Measurements from ENCODE around the gene BCAP31. TPM values are rescaled to one million over a fixed set of nuclear protein-coding genes. Genes with fewer than 3 reads are reported as not detected.

BCAP31 gene
- total and polyA plus RNA-seq, 2 of the 13 experiments (the other 11 are each of a cell fraction or from before 2014, with no cell fraction given), result 139 to 178 TPM

DNA sequence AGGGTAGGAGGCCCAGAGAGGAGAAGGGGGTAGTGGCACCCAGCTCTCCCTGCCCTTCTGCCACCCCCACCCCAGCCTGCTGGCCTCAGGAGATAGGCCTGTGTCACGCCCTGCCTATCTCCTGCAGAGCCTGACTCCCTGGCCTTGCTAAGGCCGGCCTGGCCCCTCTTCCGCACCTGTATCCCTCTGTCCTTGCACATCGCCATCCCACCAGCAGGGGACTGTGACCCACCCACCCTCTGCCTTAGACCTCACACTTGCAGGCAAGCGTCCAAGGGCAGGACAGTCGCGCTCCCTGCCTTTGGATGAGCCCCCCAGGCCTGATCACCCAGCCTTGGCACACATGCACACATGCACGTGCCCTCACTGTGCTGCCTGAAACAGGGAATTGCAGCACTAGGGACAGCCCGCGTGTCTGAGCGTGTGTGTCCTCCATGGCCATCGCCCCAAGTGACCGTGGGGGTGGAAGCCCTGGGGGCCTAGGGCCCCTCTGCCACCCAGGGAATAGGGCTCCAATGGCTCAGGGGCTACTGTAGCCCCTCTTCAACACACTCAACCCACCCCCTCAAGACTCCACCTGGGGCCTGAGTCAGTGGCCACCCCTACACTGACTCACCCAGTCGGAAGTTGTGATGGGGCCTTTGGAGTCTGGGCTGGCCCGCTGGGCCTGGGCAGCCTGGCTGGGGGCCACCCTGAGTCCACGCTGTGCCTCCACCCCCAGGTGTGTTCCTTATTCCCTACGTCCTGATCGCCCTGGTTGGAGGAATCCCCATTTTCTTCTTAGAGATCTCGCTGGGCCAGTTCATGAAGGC, 34.3 kb downstream of the BCAP31 start (continued):
- TF ChIP-seq, protein P1, sequence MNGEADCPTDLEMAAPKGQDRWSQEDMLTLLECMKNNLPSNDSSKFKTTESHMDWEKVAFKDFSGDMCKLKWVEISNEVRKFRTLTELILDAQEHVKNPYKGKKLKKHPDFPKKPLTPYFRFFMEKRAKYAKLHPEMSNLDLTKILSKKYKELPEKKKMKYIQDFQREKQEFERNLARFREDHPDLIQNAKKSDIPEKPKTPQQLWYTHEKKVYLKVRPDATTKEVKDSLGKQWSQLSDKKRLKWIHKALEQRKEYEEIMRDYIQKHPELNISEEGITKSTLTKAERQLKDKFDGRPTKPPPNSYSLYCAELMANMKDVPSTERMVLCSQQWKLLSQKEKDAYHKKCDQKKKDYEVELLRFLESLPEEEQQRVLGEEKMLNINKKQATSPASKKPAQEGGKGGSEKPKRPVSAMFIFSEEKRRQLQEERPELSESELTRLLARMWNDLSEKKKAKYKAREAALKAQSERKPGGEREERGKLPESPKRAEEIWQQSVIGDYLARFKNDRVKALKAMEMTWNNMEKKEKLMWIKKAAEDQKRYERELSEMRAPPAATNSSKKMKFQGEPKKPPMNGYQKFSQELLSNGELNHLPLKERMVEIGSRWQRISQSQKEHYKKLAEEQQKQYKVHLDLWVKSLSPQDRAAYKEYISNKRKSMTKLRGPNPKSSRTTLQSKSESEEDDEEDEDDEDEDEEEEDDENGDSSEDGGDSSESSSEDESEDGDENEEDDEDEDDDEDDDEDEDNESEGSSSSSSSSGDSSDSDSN (CRISPR knock-in tag; IDR thresholded peaks at IDR 0.05), result no peak
- TF ChIP-seq, protein P2, sequence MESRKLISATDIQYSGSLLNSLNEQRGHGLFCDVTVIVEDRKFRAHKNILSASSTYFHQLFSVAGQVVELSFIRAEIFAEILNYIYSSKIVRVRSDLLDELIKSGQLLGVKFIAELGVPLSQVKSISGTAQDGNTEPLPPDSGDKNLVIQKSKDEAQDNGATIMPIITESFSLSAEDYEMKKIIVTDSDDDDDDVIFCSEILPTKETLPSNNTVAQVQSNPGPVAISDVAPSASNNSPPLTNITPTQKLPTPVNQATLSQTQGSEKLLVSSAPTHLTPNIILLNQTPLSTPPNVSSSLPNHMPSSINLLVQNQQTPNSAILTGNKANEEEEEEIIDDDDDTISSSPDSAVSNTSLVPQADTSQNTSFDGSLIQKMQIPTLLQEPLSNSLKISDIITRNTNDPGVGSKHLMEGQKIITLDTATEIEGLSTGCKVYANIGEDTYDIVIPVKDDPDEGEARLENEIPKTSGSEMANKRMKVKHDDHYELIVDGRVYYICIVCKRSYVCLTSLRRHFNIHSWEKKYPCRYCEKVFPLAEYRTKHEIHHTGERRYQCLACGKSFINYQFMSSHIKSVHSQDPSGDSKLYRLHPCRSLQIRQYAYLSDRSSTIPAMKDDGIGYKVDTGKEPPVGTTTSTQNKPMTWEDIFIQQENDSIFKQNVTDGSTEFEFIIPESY (CRISPR knock-in tag; IDR thresholded peaks at IDR 0.05), result 0 out of 2 replicates have a peak, but pooled peaks have one; percentile 7
- TF ChIP-seq ZC3H13 (CRISPR knock-in tag; IDR thresholded peaks at IDR 0.05), result peak; percentile 80
- peak; percentile 29 for TF ChIP-seq AGO2 (optimal IDR thresholded peaks at IDR 0.05; ENCODE audit: low read depth, low read length)
- peak; percentile 57; the same call in 1 of the 2 replicates for TF ChIP-seq HNRNPL (IDR thresholded peaks at IDR 0.05; ENCODE audit: low read depth, low read length)
- TF ChIP-seq ZNF160 (CRISPR knock-in tag; IDR thresholded peaks at IDR 0.05), result no peak
- TF ChIP-seq, protein P3, sequence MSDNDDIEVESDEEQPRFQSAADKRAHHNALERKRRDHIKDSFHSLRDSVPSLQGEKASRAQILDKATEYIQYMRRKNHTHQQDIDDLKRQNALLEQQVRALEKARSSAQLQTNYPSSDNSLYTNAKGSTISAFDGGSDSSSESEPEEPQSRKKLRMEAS (IDR thresholded peaks at IDR 0.05), result peak; percentile 16; the same call in 1 of the 2 replicates

Data from HepG2 (cell line).